Stimulated activated CD4-positive, alpha-beta T cell treated with anti-CD3 and anti-CD28 coated beads, Interleukin-12 subunit alpha, Interleukin-12 subunit beta, amount 100 ng/mL, for 48 hours (primary cell): ENCODE measurements around the gene POLG.

Experiments used
- DNase-seq, 3 donors: peaks; one replicate each; pipeline ENCODE4 v3.0.0-alpha.2; 2020; ENCODE audit warnings: low read depth in 2 of 3, low spot score in 1 of 3

The POLG gene

GRCh38 chr15:89356634-89357298 lies 22.1 kb upstream of the POLG start:
- no peak for DNase-seq

- DNase-seq: no peak
Measured at GRCh38 chr15:89353991-89354390, 19.4 kb upstream of the POLG start.

- no peak for DNase-seq
Measured at GRCh38 chr15:89352476-89352875, 17.9 kb upstream of the POLG start.

GRCh38 chr15:89349206-89349558 lies 14.6 kb upstream of the POLG start:
- DNase-seq: no peak

GRCh38 chr15:89346516-89347231 lies 12.1 kb upstream of the POLG start:
- no peak for DNase-seq

- no peak for DNase-seq
Measured at GRCh38 chr15:89345248-89345647, 10.6 kb upstream of the POLG start.

GRCh38 chr15:89342840-89343239 lies 8.2 kb upstream of the POLG start:
- DNase-seq: no peak

GRCh38 chr15:89341316-89342005 lies 6.8 kb upstream of the POLG start:
- DNase-seq: no peak

- no peak for DNase-seq
Measured at GRCh38 chr15:89340573-89340972, 5.9 kb upstream of the POLG start.

GRCh38 chr15:89338036-89338435 lies 3.4 kb upstream of the POLG start:
- DNase-seq: no peak

- DNase-seq: peak in 1 of 3 donors; percentile 34
Measured at GRCh38 chr15:89335298-89336041, 846 bp upstream of the POLG start.

GRCh38 chr15:89333959-89334509 lies 590 bp downstream of the POLG start:
- DNase-seq: peak in 1 of 3 donors; percentile 28

- no peak for DNase-seq
Measured at GRCh38 chr15:89333011-89333860, 1.4 kb downstream of the POLG start.

- DNase-seq: no peak
Measured at GRCh38 chr15:89332446-89332845, 2.2 kb downstream of the POLG start.

- DNase-seq: no peak
Measured at GRCh38 chr15:89330881-89331595, 3.6 kb downstream of the POLG start.

GRCh38 chr15:89330119-89330518 lies 4.5 kb downstream of the POLG start:
- no peak for DNase-seq

GRCh38 chr15:89329329-89330084 lies 5.1 kb downstream of the POLG start:
- no peak for DNase-seq

GRCh38 chr15:89328398-89329254 lies 6.0 kb downstream of the POLG start:
- DNase-seq: no peak
